Suprapubic skin (tissue), 3 donors: ENCODE measurements around the gene EPHA4.

ENCODE experiments used
- POLR2AphosphoS5 ChIP-seq, 3 donors: sonication (generic); formaldehyde crosslinking; IDR thresholded peaks; one replicate each; pipeline ENCODE4 v1.6.1; 2017; ENCODE audit warnings: antibody characterized with exemption in 3 of 3
- TF ChIP-seq, protein P1 (sequence below), 2 donors: fragments of 200-600 bp in 1 of 2; fragments of 450-650 bp in 1 of 2; sonication (generic) in 1 of 2; IDR thresholded peaks; one replicate each; pipeline ENCODE4 v1.5.1; 2016 to 2019; ENCODE audit warnings: antibody characterized with exemption in 2 of 2, mild to moderate bottlenecking in 1 of 2, moderate library complexity in 1 of 2

- TF ChIP-seq, protein P1, sequence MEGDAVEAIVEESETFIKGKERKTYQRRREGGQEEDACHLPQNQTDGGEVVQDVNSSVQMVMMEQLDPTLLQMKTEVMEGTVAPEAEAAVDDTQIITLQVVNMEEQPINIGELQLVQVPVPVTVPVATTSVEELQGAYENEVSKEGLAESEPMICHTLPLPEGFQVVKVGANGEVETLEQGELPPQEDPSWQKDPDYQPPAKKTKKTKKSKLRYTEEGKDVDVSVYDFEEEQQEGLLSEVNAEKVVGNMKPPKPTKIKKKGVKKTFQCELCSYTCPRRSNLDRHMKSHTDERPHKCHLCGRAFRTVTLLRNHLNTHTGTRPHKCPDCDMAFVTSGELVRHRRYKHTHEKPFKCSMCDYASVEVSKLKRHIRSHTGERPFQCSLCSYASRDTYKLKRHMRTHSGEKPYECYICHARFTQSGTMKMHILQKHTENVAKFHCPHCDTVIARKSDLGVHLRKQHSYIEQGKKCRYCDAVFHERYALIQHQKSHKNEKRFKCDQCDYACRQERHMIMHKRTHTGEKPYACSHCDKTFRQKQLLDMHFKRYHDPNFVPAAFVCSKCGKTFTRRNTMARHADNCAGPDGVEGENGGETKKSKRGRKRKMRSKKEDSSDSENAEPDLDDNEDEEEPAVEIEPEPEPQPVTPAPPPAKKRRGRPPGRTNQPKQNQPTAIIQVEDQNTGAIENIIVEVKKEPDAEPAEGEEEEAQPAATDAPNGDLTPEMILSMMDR (IDR thresholded peaks at IDR 0.05) = no peak
- no peak for TF ChIP-seq POLR2AphosphoS5 (IDR thresholded peaks at IDR 0.05)
Measured at GRCh38 chr2:221581986-221582385, 9.9 kb upstream of the EPHA4 start.
